Thymus (tissue), 11 donors: Measurements from ENCODE around the gene USP15. TPM values are rescaled to one million over a fixed set of nuclear protein-coding genes. Genes with fewer than 3 reads are reported as not detected.

Source experiments
- DNase-seq, 9 donors: peaks; one replicate each; pipeline ENCODE4 v3.0.0-alpha.2; 2013; ENCODE audit warnings: low spot score in 9 of 9, low read depth in 6 of 9, missing footprints in 1 of 9
- H3K27ac ChIP-seq, 2 donors: one replicate each; pipeline ENCODE4 v1.5.1; 2013; ENCODE audit warnings: control low read depth in 1 of 2, low read depth in 1 of 2, low read length in 1 of 2, mild to moderate bottlenecking in 1 of 2, moderate library complexity in 1 of 2
- H3K27me3 ChIP-seq, 2 donors: one replicate each; pipeline ENCODE4 v1.5.1; 2013; ENCODE audit warnings: low read length in 1 of 2; ENCODE audit not compliant: control insufficient read depth in 2 of 2, insufficient read depth in 1 of 2
- H3K36me3 ChIP-seq, 2 donors: one replicate each; pipeline ENCODE4 v1.5.1; 2013; ENCODE audit warnings: low read length in 1 of 2, mild to moderate bottlenecking in 1 of 2, moderate library complexity in 1 of 2; ENCODE audit not compliant: control insufficient read depth in 2 of 2, insufficient read depth in 2 of 2
- H3K4me1 ChIP-seq, 2 donors: one replicate each; pipeline ENCODE4 v1.5.1; 2013; ENCODE audit warnings: low read length in 2 of 2; ENCODE audit not compliant: control insufficient read depth in 2 of 2, insufficient read depth in 2 of 2
- H3K4me3 ChIP-seq, 2 donors: one replicate each; pipeline ENCODE4 v1.5.1; 2013; ENCODE audit warnings: low read length in 2 of 2, control low read depth in 1 of 2, mild to moderate bottlenecking in 1 of 2
- H3K9me3 ChIP-seq, 2 donors: one replicate each; pipeline ENCODE4 v1.5.1; 2013; ENCODE audit warnings: low read length in 1 of 2, mild to moderate bottlenecking in 1 of 2; ENCODE audit not compliant: control insufficient read depth in 2 of 2, insufficient read depth in 1 of 2
- WGBS: extraction: QIAGEN DNeasy Blood & Tissue Kit; methylation state at CpG from one replicate; pipeline ENCODE4 v1.1.7; 2013; 5-methylcytosine and 5-hydroxymethylcytosine counted together
- polyA plus RNA-seq: library from polyadenylated mRNA; stranded (reverse); fragments of 200-250 nt; gene quantifications from one replicate; pipeline ENCODE4 v1.2.3, GENCODE V29; 2013
- total RNA-seq: library from RNA; stranded (reverse); fragments of 120-200 nt; gene quantifications from one replicate; pipeline ENCODE4 v1.2.4, GENCODE V29; 2013
- donor health status: healthy.

Gene USP15
- total and polyA plus RNA-seq, 2 donors: 108 to 201 TPM

GRCh38 chr12:62270384-62270783 is 10.2 kb downstream of the USP15 start:
- Histone ChIP-seq H3K27ac (no peak overlapping the region), H3K4me1 (peaks cover 0 to 3% of the 10 kb centered on the region in 2 donors)

GRCh38 chr12:62270872-62271271 is 10.7 kb downstream of the USP15 start:
- Histone ChIP-seq H3K4me1 (peaks cover 0 to 3% of the 10 kb centered on the region in 2 donors), H3K4me3 (no peak overlapping the region), H3K27ac (no peak overlapping the region), H3K36me3 (no peaks in the 10 kb centered on the region), H3K27me3 (no peaks in the 10 kb centered on the region), H3K9me3 (no peaks in the 10 kb centered on the region)
- 70% methylated on average over 4 of the region's 4 CpGs for WGBS
- no peak for DNase-seq

More at GRCh38 chr12:62270384-62270783, 10.2 kb downstream of the USP15 start:
- Histone ChIP-seq H3K4me3 (no peak overlapping the region), H3K9me3 (no peaks in the 10 kb centered on the region), H3K36me3 (peaks cover 0 to 3% of the 10 kb centered on the region in 2 donors), H3K27me3 (no peaks in the 10 kb centered on the region)
- WGBS: 79% methylated on average over 1 of the region's 1 CpG
- DNase-seq: no peak

GRCh38 chr12:62272936-62273552 is 12.8 kb downstream of the USP15 start:
- Histone ChIP-seq H3K4me1 (peaks cover 0 to 3% of the 10 kb centered on the region in 2 donors), H3K4me3 (no peak overlapping the region), H3K9me3 (no peaks in the 10 kb centered on the region), H3K27ac (no peak overlapping the region), H3K36me3 (no peaks in the 10 kb centered on the region), H3K27me3 (no peaks in the 10 kb centered on the region)
- DNase-seq: no peak
- WGBS: 87% methylated on average over 3 of the region's 3 CpGs

- no peaks in the 10 kb centered on the region for H3K27me3 ChIP-seq
- H3K4me3 ChIP-seq: no peak overlapping the region
- peaks cover 0 to 3% of the 10 kb centered on the region in 2 donors for H3K4me1 ChIP-seq
- no peak overlapping the region for H3K27ac ChIP-seq
- DNase-seq: no peak
- H3K36me3 ChIP-seq: no peaks in the 10 kb centered on the region
- no peaks in the 10 kb centered on the region for H3K9me3 ChIP-seq
- 90% methylated on average over 5 of the region's 5 CpGs for WGBS
Observed at GRCh38 chr12:62273724-62274380, 13.6 kb downstream of the USP15 start.

- no peaks in the 10 kb centered on the region for H3K4me1 ChIP-seq
- H3K4me3 ChIP-seq: no peak overlapping the region
- no peak overlapping the region for H3K27ac ChIP-seq
- H3K27me3 ChIP-seq: no peaks in the 10 kb centered on the region
- H3K36me3 ChIP-seq: no peaks in the 10 kb centered on the region
- DNase-seq: no peak
- no peaks in the 10 kb centered on the region for H3K9me3 ChIP-seq
- WGBS: 95% methylated on average over 2 of the region's 2 CpGs
Observed at GRCh38 chr12:62278022-62278421, 17.8 kb downstream of the USP15 start.

GRCh38 chr12:62279058-62279457 is 18.9 kb downstream of the USP15 start:
- WGBS: 97% methylated on average over 1 of the region's 1 CpG
- Histone ChIP-seq H3K9me3 (no peaks in the 10 kb centered on the region), H3K27ac (no peak overlapping the region), H3K4me1 (no peaks in the 10 kb centered on the region), H3K27me3 (no peaks in the 10 kb centered on the region), H3K36me3 (no peaks in the 10 kb centered on the region), H3K4me3 (no peak overlapping the region)
- DNase-seq: no peak

GRCh38 chr12:62279961-62280360 is 19.8 kb downstream of the USP15 start:
- no peak for DNase-seq
- Histone ChIP-seq H3K9me3 (no peaks in the 10 kb centered on the region), H3K27ac (no peak overlapping the region), H3K27me3 (no peaks in the 10 kb centered on the region), H3K4me3 (no peak overlapping the region), H3K36me3 (no peaks in the 10 kb centered on the region), H3K4me1 (no peaks in the 10 kb centered on the region)

GRCh38 chr12:62282057-62282774 is 22.0 kb downstream of the USP15 start:
- no peak overlapping the region for H3K4me3 ChIP-seq
- H3K27me3 ChIP-seq: no peaks in the 10 kb centered on the region
- DNase-seq: no peak
- no peaks in the 10 kb centered on the region for H3K36me3 ChIP-seq
- 89% methylated on average over 2 of the region's 2 CpGs for WGBS
- H3K27ac ChIP-seq: no peak overlapping the region
- no peaks in the 10 kb centered on the region for H3K4me1 ChIP-seq
- no peaks in the 10 kb centered on the region for H3K9me3 ChIP-seq

- Histone ChIP-seq H3K27me3 (no peaks in the 10 kb centered on the region), H3K4me1 (no peaks in the 10 kb centered on the region), H3K36me3 (no peaks in the 10 kb centered on the region), H3K9me3 (no peaks in the 10 kb centered on the region), H3K27ac (no peak overlapping the region), H3K4me3 (no peak overlapping the region)
- DNase-seq: no peak
Observed at GRCh38 chr12:62284749-62285148, 24.5 kb downstream of the USP15 start.
